Measurements from ENCODE around the gene SORBS1.

GRCh38 chr10:95600158-95600557, 39.0 kb upstream of the SORBS1 start:
- TF ChIP-seq EZH2 (IDR thresholded peaks at IDR 0.05; ENCODE audit: borderline replicate concordance, insufficient read depth, low read length, poor library complexity, severe bottlenecking) = no peak
- TF ChIP-seq TAF1 (IDR thresholded peaks at IDR 0.05; ENCODE audit: low read depth) = no peak
- no peak for TF ChIP-seq RAD21 (conservative IDR thresholded peaks at IDR 0.05)
- no peak for TF ChIP-seq CTCF (IDR thresholded peaks at IDR 0.05; ENCODE audit: poor library complexity, severe bottlenecking)
- no peak for TF ChIP-seq POLR2AphosphoS5 (IDR thresholded peaks at IDR 0.05)

All from neural cell (in vitro differentiated cells).